GM21528 (cell line): ENCODE measurements around the gene TGFB1.
"Not testable (repeated sequence)": the region's sequence is repeated elsewhere in the genome, so short reads cannot be mapped to it uniquely, and the experiment has no call there.

ENCODE experiments used
- ATAC-seq: cut with Tn5 transposase; IDR thresholded peaks from one replicate; pipeline ENCODE4 v1.9.1; 2021; ENCODE audit warnings: mild to moderate bottlenecking, moderate library complexity; ENCODE audit not compliant: unreplicated experiment, low FRiP score

TGFB1 gene

DNA sequence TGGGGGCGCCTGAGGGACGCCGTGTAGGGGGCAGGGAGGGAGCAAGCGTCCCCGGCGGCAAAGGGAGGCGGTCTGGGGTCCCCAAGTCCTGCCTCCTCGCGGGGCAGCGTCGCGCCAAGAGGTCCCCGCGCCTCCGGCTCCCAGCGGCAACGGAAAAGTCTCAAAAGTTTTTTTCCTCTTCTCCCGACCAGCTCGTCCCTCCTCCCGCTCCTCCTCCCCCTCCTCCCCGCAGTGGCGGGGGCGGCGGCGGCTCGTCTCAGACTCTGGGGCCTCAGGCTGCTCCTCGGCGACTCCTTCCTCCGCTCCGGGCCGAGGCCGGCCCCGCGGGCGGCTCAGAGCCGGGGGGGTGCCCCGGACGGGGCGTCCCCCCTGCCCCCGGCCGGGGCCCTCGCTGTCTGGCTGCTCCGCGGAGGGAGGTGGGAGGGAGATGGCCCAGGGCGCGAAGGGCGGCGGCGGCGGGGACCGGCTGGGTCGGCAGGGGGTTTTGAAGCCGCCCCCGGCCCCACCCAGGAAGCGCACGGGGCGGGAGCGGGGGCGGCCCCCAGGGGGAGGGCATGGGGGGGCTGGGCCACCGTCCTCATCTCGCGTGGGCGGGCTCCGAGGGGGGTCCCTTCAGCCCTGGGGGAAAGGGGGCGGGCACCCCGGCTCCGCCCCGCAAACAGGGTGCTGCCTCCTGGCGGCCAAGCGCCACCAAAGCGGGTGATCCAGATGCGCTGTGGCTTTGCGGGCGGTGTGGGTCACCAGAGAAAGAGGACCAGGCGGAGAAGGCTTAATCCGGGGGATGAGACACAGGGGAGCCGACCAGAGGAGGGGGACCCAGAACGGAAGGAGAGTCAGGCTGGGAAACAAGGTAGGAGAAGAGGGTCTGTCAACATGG, at the start of gene TGFB1:
TGFB1 (minus strand) TSS at position 457 of the 877 bp plus-strand sequence. CDS start 878 bp downstream, outside the sequence.
- peak; percentile 32 for ATAC-seq

DNA sequence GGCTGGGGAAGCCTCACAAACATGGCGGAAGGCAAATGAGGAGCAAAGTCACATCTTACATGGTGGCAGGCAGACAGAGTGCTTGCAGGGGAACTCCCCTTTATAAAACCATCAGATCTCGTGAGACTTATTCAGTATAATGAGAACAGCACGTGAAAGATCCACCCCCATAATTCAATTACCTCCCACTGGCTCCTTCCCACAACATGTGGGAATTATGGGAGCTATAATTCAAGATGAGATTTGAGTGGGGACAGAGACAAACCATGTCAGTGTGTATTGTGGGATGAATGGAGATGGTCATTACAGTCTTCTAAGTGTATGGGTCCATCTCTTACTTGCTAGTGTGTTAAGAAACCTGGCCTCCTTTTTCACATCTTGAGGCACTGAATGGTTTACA, 48.3 kb upstream of the TGFB1 start:
- no peak for ATAC-seq

DNA sequence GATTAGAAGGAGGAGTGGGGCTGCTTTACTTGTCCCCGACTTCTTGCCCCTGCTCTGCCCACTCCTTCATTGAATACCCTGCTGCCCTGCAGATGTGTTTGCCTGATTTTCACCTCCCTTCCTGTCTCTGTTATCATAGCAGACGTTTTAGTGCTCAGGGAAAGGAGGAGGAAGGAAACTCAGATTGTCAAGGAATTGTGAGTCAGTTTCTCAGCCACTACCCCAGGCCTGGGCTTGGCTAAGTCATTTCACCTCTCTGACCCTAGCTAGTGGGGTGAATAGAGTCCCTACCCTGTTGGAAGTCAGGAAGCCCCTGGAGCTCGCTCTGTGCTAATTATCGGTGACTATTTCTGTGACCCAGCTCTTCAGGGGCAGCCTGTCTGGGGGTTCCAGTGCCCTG, 47.8 kb upstream of the TGFB1 start:
- ATAC-seq, result no peak

DNA sequence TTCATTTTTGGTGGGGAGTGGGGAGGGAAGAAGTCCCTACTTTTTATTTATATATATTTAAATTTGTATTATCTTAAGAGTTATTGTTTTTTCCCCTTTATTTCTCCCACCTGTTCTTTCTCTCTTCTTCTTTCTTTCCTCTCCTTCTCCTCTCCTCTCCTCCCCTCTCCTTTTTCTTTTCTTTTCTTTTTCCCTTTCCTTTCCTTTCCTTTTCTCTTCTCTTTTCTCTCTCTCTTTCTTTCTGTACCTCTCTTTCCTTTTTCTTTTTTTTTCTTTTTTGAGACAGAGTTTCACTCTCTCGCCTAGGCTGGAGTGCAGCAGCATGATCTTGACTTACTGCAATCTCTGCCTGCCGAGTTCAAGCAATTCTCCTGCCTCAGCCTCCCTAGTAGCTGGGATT, 45.8 kb upstream of the TGFB1 start:
- ATAC-seq, result no peak

DNA sequence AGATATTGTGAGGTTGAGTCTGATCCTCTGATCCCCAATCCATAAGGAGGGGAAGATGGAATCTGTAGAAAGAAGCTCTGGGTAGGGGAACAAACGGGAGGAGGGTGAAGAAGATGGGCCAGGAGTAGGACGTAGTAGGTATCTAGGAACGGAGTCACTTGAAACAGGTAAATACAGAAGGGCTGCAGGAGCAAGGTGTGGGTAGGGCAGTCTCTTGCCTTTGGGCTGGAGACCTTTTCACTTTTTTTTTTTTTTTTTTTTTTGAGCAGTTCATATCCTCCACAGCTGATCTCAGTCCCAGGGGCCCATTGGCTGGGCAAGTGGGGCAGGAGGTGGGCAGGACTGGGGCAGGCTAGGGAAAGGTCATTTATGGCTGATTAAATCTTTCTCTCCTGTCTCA, 45.4 kb upstream of the TGFB1 start:
- no peak for ATAC-seq

DNA sequence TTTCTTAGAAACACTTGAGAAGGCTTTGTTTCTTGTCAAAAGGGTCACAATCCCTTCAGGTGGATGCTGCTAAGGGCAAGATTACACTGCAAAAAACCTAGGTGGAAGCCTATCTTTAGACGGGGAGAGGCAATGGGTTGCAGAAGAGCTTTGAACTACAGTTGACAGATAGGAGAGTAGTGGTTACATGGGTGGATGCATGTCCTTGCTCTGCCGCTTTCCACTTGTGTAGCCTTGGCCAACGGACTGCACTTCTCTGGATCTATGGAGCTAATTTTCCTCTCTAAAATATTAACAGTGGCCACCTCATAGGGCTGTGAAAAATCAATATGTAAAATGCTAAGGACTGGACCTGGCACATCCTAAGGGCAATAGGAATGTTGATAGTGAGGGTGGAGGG, 44.9 kb upstream of the TGFB1 start:
- no peak for ATAC-seq

DNA sequence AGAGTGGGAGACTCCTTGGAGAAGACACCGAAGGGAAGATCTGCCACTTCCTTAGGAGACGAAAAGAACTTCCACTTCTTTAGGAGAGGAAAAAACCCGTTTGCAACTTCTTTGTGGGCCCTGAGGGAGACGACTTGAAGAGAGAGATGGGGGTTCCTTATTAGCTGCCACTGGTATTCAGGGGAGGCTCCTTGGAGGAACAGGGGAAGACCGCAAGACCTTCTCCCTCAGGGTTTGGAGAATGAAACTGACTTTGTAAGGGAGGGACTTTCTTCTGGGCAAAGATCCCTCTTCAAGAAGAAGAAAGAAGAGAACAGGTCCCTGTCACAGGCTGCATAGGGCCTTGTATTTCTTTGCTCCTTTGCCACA, 44.3 kb upstream of the TGFB1 start:
- ATAC-seq, result no peak

DNA sequence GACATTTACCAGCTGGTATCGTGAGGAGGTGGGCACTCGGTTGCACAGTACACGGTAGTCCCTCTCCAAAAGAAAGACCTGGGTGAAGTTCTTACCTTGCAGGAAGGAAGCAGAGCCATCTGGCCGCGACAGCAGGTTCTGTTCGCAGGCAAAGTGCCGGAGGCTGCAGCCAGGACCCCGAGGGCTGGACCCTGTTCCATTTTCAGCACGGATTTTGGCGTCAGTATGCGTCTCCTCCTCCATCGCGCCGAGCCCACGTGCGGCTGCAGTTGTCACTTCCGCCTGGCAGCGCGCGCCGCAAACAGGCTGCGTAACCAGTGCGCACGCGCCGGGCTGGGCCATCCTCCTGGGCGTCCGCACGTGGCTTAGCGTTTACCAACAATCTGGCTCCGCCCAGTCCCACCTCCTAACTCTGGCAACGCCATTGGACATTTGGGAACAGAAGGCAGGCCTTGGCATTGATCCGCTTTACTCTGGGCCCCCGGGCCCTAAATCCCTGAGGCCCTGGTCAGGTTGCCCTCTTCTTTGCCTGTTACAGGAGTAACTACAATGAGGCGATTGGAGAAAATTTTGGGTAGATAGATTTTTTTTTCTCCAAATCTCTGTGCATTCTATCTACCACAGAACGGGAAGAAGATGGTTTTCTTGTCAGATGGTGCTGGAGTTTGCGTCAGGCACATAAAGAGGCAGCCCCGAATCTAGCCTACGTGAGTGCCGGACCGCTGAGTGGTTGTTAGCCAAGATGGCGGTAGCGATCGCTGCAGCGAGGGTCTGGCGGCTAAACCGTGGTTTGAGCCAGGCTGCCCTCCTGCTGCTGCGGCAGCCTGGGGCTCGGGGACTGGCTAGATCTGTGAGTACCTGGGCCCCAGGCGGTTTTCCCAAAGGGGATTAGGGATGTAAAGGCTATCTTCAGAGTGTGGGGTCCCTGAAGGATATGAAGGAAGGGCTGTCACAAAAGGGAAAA, 43.6 kb upstream of the TGFB1 start, which contains the start of the genes BCKDHA and EXOSC5:
BCKDHA (plus strand) TSS at position 733 of the 964 bp plus-strand sequence; CDS start at position 743, 10 bp downstream.
EXOSC5 (minus strand) TSS at position 274 of the 964 bp plus-strand sequence; CDS start at position 243, 31 bp downstream.
- ATAC-seq, result peak; percentile 87

DNA sequence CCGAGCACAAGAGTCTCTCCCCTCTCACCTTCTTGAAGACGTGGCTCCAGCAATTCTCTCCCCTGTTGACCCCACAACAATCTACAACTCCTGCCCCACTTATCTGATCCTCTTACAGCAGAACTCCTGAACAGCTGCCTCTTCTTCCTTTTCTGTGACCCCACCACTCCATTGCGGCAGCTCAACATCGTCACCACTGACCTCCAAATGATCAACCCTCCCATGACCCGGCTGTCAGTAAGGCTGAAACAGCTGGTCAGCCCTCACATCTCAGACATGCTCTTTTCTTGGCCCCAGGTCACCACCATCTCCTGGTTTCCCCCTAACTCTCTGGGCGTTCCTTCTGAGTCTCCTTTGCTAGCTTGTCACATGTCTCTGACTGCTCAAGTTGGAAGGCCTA, 41.6 kb upstream of the TGFB1 start:
- ATAC-seq, result no peak

DNA sequence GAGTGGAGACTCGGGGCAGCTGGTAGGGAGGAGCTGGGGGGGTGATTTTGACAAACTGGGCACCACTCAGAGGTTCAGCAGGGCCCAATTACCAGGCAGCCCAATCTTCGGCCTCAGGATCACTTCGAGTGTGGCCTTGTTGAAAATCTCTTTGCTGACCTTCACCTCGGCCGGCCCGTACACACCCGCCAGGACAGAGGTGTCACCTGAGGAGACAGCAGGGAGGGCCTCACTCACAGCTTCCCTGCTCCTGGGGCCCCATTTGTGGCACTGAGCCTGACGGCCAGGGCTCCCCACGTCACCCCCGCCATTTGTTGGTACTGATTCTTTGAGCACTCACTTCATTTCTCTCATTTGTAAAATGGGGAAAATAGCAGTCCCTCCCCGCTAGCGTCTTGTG, 39.1 kb upstream of the TGFB1 start:
- no peak for ATAC-seq

DNA sequence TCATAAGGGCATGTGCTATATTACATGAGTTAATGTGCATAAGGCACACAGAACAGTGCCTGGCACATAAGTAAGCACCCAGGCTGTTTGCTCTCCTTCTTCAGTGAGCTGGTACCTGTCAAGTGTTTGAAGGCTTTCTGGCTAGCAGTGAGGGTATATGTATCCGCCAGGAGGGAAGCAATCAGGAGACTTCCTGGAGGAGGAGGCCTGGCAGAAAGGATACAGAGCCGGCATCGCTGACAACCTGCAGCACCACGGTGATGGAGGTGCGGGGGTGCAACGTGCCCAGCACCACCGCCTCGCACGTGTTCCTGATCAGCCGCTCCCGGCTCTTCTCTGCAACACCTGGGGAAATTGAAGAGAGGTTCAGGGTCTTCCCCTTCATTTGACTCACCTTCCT, 37.9 kb upstream of the TGFB1 start:
- ATAC-seq, result no peak

DNA sequence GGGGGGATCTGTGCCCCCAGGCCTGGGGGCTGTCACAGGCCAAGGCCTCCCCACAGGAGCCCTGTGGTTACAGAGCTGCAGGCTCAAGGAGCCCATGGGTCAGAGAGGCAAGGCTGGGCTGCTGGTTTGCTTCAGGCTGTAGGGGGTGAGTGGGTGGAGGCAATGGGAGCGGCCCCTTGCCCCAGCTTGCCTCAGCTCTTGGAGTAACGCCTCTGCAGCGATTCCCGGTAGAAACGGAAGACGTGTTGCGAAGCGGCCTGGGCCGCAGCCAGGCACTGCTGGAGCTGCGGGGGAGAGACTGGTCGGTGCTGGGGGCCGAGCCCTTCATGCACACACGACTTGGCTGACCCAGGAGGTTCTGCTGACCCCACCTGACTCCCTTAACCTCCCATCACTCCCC, 32.7 kb upstream of the TGFB1 start:
- ATAC-seq, result no peak

DNA sequence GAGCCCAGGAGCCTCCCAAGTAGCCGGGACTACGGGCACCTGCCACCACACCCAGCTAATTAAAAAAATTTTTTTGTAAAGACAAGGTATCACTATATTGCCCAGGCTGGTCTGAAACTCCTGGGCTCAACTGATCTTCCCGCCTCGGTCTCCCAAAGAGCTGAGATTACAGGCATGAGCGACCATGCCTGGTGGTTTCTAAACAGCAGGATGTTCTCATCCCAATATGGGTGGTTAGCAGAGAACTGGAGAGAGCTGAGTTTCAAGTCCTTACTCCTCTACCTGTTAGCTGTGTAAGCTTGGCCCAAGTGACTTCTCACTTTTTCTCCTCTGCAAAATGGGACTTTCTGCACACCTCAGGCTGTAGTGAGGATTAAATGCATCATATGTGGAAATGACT, 30.6 kb upstream of the TGFB1 start:
- no peak for ATAC-seq

DNA sequence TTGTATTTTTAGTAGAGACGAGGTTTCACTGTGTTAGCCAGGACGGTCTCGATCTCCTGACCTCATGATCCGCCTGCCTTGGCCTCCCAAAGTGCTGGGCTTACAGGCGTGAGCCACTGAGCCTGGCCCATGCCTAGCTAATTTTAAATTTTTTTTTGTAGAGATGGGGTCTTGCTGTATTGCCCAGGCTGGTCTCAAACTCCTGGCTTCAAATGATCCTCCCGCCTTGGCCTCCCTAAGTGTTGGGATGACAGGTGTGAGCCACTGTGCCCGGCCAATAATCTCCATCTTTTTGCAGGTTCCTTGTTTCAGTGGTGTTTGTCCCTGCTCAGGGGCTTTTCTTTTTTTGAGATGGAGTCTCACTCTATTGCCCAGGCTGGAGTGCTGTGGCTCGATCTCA, 27.8 kb upstream of the TGFB1 start:
- not testable (repeated sequence) for ATAC-seq

DNA sequence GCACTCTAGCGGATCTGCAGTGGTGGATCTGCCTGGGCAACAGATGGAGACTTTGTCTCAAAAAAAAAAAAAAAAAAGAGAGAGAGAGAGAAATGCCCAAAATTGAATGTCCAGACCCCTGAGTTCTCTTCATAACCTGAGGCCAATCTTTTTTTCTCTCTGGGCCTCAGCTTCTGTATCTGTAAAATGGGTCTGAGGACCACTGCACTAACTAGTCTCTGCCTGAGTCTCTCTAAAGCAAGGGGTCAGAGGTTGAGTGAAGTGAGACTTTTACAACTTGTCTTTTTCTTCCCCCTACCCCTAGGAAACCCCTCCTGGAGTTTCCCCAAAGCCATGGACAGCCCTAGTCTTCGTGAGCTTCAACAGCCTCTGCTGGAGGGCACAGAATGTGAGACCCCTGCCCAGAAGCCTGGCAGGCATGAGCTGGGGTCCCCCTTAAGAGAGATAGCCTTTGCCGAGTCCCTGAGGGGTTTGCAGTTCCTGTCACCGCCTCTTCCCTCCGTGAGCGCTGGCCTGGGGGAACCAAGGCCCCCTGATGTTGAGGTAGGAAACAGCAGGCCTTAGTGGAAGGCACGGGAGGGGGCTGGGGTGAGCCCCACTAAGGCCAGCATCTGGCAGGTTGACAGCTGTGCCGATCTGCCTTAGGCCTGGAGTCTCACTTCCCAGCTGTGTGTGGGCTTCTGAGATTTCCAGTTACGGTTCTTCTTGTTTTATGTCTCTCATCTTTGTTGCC, 24.4 kb upstream of the TGFB1 start:
- ATAC-seq, result peak; percentile 64

DNA sequence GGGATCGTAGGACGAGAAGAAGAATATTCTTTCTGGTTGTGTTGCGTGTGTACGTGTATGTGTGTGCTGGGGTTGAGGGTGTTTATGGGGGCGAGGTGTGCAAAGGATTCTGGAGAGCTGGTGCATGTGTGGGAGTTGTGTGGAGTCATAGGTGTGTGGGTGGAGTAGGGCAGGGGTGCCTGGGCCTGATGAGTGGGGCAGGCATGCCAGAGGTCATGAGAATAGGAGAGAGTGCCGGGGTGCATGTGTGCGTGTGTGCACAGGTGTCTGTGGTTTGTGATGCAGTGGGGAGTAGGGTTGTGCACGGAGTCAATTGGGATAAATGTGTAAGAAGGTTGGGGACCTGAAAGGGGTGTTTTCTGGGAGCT, 23.3 kb upstream of the TGFB1 start:
- ATAC-seq, result no peak

DNA sequence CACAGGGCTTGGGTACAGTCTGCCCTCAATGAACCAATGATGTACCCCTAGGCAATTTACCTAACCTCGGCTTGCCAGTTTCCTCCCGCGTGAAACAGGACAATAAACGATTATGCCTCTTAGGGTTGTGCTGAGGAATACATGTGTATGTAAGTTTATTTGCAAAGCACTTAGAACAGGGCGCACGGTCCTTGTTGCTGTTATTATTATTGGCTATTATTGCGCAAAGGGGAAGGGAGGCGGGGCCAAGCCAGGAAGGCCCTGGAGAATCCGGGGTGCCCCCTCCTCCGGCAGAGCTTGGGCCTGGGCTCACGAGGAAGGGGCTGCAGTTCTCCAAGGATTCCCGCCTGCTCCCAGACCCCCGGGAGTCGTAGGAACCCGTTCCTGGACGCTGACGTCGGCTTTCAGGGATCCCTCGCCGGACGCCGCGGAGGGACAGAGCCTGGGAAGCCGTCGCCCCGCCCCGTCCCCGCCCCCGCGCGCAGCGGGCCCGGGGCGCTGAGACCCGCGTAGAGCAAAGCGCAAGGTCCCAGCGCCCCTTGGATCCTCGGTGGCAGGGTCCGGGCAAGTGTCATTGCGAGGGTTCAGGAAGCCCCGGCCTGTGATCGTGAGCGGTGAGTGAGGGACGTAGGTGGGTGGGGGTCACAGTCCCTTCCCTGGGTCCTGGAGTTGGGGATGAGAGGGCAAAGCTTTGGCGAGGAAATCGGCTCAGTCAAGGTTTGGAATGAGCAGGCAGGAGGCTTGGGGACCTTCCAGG, 22.7 kb upstream of the TGFB1 start, which contains the start of gene TMEM91:
TMEM91 (plus strand) TSS at position 293 of the 757 bp plus-strand sequence. CDS start 1,777 bp downstream, outside the sequence.
- ATAC-seq, result no peak

DNA sequence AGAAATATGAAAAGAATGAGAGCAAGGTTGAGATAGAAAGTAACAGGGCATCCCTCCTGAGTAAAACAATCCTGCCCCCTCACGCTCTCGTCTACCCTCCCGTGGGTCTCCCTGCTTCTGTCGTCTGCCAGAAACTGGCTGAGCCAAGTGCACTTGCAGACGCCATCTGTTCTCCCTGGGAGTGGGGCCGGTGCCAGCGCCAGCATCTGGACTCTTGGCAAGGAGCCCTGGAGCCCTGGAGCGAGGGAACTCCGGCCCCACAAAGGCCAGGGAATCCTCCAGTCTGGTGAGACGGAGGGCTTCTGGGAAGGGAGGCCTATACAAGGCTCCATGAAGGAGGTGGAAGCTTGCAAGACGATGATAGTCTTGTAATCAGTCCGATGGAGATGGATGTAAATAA, 20.3 kb upstream of the TGFB1 start:
- ATAC-seq, result no peak

DNA sequence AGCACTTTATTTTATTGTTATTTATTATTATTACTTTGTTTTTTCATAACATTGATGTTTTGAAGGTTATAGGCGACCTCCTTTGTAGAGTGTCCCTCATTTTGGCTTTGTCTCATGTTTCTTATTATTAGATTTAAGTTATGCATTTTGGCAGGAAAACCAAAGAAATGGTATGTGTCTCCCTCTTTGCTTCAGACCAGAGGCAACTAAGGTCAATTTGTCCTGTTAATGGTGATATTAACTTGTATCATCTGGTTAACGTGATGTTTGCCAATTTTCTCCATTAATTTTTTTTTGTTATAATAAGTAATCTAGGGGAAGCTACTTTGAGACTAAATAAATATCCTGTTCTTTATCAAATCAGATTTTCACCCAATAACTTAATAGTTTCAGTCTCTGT, 18.8 kb upstream of the TGFB1 start:
- no peak for ATAC-seq

DNA sequence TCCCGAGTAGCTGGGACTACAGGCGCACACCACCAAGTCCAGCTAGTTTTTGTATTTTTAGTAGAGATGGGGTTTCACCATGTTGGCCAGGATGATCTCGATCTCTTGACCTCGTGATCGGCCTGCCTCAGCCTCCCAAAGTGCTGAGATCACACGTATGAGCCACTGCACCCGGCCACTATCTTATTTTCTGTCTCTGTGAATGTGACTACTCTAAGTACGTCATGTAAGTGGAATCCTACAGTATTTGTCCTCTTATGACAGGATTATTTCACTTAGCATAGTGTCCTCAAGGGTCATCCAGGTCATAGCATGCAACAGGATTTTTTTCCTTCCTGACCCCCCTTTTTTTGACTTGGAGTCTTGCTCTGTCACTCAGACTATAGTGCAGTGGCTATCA, 17.8 kb upstream of the TGFB1 start:
- ATAC-seq, result no peak
